Activated naive CD8-positive, alpha-beta T cell (primary cell): Measurements from ENCODE around the gene HMGB2.

Experiments used
- H3K27ac Mint-ChIP-seq: one replicate; pipeline ENCODE4 v1.8.0; 2021; ENCODE audit warnings: mixed read lengths
- H3K27me3 Mint-ChIP-seq: one replicate; pipeline ENCODE4 v1.8.0; 2021; ENCODE audit warnings: mixed read lengths
- H3K36me3 Mint-ChIP-seq: one replicate; pipeline ENCODE4 v1.8.0; 2021; ENCODE audit warnings: mixed read lengths
- H3K4me1 Mint-ChIP-seq: one replicate; pipeline ENCODE4 v1.8.0; 2021; ENCODE audit warnings: low read depth, mixed read lengths
- H3K4me3 Mint-ChIP-seq: one replicate; pipeline ENCODE4 v1.8.0; 2021; ENCODE audit warnings: mild to moderate bottlenecking, mixed read lengths
- H3K9me3 Mint-ChIP-seq: one replicate; pipeline ENCODE4 v1.8.0; 2021; ENCODE audit warnings: low read depth, mixed read lengths

Gene HMGB2

DNA sequence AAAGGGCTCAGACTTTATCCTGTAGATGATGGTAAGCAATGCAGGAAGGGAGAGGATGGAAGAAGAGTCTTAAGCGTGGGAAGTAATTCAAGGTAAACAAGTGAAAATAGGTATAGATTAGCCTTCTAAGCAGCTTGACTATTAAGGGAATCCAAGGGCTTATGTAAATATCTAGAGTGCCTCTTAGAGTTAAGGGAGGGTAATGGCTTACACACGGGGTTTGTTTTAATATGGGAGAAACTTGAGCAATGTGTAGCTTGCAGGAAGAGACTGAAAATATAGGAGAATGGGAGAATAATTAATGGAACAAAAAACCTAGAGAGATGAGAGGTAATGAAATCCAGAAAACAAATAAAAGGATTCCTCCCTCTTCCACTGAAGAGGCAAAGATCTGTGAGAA lies 23.8 kb upstream of the HMGB2 start:
- H3K4me1 Mint-ChIP-seq = no peaks in the 10 kb centered on the region

DNA sequence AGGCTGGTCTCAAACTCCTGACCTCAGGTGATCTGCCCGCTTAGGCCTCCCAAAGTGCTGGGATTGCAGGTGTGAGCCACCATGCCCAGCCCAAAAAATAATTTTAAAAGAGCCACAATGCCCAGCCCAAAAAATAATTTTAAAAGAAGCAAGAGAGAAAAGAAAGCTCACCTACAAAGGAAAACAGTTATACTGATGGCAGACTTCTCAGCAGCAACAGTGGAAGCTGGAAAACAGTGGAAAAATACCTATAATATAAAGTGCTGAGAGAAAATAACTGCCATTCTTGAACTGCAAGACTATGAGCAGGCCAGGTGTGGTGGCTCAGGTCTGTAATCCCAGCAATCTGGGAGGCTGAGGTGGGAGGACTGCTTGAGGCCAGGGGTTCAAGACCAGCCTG lies 13.3 kb upstream of the HMGB2 start:
- Mint-ChIP-seq H3K36me3 (no peaks in the 10 kb centered on the region), H3K4me3 (no peak overlapping the region), H3K27me3 (no peaks in the 10 kb centered on the region), H3K27ac (no peak overlapping the region), H3K9me3 (no peaks in the 10 kb centered on the region), H3K4me1 (no peaks in the 10 kb centered on the region)

More for the DNA sequence above, 23.8 kb upstream of the HMGB2 start:
- no peak overlapping the region for H3K4me3 Mint-ChIP-seq
- H3K27ac Mint-ChIP-seq = no peak overlapping the region
- H3K9me3 Mint-ChIP-seq = no peaks in the 10 kb centered on the region
- H3K36me3 Mint-ChIP-seq = no peaks in the 10 kb centered on the region
- peaks cover 5% of the 10 kb centered on the region for H3K27me3 Mint-ChIP-seq

DNA sequence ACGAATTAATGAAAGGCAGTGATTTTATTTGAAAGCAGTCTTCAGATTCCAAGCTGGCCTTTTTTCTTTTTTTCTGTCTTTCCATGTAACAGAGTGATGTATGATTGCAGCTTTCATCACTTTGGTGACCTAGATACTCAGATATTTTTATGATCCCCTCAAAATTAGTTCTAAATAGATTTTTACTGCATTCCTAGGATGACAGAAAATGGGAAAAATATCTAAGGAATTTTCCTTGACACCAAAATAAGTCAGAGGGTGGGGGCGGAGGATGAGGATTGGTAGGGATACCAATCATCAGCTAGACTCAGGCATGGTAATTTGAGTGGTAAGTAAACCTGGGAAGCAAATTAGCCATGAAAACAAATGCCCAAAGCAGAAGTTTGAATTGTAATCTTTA lies 11.9 kb upstream of the HMGB2 start:
- Mint-ChIP-seq H3K9me3 (no peaks in the 10 kb centered on the region), H3K27me3 (no peaks in the 10 kb centered on the region), H3K36me3 (no peaks in the 10 kb centered on the region), H3K27ac (no peak overlapping the region), H3K4me1 (no peaks in the 10 kb centered on the region), H3K4me3 (no peak overlapping the region)

DNA sequence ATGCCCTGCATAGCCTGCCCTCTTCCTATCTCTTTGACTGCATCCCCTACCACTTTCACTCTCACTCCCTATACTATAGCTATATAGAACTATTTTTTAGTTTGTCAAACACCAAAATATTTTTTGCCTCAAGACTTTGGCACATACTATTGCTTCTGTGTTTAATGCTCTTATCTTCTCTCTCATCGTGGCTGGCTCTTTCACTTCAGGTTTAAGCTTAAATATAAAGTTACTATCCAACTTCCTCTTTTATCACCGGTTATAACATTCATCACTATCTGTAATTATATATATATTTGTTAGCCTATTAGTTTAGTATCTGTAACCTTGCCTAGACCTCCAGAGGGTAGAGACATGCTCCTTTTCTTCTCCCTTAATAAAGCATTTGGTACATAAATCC lies 11.5 kb upstream of the HMGB2 start:
- no peak overlapping the region for H3K27ac Mint-ChIP-seq
- no peaks in the 10 kb centered on the region for H3K9me3 Mint-ChIP-seq
- H3K4me3 Mint-ChIP-seq = no peak overlapping the region
- H3K27me3 Mint-ChIP-seq = no peaks in the 10 kb centered on the region
- H3K4me1 Mint-ChIP-seq = no peaks in the 10 kb centered on the region
- H3K36me3 Mint-ChIP-seq = no peaks in the 10 kb centered on the region

DNA sequence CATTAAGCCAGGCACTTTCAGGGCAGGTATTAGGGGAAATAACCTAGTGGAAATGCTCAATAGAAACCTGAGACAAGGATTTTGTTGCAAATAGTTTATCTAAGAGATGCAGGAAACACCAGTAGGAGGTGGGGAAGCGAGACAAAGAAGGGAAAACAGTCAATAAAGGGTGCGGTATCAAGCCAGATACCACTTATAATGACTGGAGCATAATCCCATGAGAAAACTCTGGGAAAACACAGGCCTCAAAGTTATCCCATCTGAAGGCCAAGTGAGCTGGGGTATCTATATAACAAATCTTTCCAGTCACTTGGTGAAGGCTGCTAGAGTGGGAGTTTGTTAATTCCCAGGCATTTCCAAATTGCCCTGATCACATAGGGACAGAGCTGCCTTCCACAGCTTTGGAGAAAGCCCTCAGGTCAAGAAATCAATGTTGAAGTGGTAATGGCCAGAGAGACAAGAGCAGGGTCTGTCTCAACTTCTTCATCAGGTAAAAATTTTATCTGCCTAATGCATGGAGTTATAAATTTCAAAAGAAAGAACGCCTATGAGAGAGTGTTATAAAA lies 9.8 kb upstream of the HMGB2 start:
- no peaks in the 10 kb centered on the region for H3K36me3 Mint-ChIP-seq
- no peaks in the 10 kb centered on the region for H3K9me3 Mint-ChIP-seq
- H3K4me3 Mint-ChIP-seq = no peak overlapping the region
- no peaks in the 10 kb centered on the region for H3K4me1 Mint-ChIP-seq
- no peaks in the 10 kb centered on the region for H3K27me3 Mint-ChIP-seq
- no peak overlapping the region for H3K27ac Mint-ChIP-seq

DNA sequence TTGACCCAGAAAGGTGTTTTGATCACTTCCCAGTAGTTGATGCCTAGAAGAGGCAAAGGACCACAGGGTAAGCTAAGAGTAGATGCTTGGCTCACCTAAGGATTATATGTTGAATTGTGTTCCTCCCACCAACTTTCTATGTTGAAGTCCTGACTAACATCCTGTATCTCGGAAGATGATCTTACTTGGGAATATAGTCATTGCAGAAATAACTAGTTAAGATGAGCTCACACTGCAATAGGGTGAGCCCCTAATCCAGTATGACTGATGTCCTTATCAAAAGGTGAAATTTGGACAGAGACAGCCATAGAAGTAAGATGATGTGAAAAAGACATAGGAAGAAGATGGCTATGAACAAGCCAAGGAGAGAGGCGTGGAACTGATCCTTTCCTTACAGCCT lies 3.3 kb upstream of the HMGB2 start:
- no peaks in the 10 kb centered on the region for H3K9me3 Mint-ChIP-seq
- H3K27me3 Mint-ChIP-seq = peaks cover 8% of the 10 kb centered on the region
- no peaks in the 10 kb centered on the region for H3K36me3 Mint-ChIP-seq
- peaks cover 13% of the 10 kb centered on the region for H3K4me1 Mint-ChIP-seq
- no peak overlapping the region for H3K4me3 Mint-ChIP-seq
- no peak overlapping the region for H3K27ac Mint-ChIP-seq

DNA sequence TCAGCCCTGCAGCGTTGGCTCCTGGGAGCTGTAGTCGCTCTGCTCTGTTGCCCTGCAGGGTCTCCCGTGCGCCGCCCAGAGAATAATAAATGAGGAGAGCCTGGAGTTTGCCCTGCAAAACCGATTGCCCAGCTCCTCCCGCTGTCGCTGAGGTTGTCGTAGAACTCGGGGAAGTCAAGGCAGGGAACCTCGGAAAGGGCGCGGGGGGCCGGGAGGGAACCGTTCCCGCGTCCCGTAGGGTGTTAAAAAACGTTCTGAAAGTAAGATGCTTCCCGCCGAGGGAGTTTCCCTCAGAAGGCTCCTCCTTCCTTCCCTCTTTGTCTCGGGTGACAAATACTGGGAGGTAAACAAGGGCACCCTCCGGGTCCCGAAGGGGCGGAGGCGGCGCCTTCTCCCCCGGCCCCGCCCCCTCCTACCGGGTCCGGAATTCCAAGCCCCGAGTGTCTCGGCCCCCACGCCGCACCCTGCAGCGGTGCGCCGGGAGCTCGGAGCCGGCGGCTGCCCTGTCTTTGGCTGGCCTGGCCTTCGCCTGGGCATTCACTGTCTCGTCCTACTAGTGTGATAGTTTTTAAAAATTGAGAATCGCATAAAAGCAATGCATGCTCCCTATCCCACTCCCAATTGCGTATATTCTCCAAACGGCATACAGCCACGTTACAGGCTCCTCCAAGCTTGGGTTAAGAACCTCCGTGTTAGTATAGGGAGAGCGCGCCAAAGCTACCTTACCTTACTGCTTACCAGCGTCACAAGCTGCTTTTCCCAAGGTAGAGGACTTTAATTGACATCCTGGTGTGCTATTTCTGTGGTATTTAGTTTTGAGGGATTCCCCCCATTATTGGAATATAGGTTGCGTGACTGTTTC lies 964 bp upstream of the HMGB2 start:
- peaks cover 8% of the 10 kb centered on the region for H3K27me3 Mint-ChIP-seq
- H3K36me3 Mint-ChIP-seq = peaks cover 4% of the 10 kb centered on the region
- no peaks in the 10 kb centered on the region for H3K9me3 Mint-ChIP-seq
- H3K4me1 Mint-ChIP-seq = peaks cover 19% of the 10 kb centered on the region
- H3K4me3 Mint-ChIP-seq = peak overlapping the region; percentile 94
- peak overlapping the region; percentile 98 for H3K27ac Mint-ChIP-seq

DNA sequence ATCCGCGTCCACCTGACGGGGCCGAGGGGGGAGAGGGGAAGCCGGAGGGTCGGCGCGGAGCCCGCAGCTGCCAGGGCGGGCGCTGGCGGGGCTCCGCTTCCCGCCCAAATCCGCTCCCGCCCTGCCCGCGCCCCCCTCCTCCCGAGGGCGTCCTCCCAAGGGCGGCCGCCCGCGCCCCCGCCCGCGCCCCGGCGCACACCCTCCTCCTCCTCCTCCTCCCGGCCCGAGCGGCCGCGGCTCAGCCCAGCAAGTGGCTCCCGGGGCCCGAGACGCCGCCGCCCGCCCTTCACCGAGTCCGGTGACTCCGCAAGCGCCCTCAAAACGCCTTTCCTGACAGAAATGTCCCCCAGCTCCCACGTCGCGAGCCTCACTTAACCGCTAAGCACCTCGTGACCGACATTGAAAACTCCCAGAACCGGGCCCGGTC lies 487 bp downstream of the HMGB2 start:
- Mint-ChIP-seq H3K9me3 (no peaks in the 10 kb centered on the region), H3K4me1 (peaks cover 19% of the 10 kb centered on the region), H3K4me3 (peak overlapping the region; percentile 94), H3K27ac (peak overlapping the region; percentile 98), H3K27me3 (peaks cover 8% of the 10 kb centered on the region), H3K36me3 (peaks cover 4% of the 10 kb centered on the region)

DNA sequence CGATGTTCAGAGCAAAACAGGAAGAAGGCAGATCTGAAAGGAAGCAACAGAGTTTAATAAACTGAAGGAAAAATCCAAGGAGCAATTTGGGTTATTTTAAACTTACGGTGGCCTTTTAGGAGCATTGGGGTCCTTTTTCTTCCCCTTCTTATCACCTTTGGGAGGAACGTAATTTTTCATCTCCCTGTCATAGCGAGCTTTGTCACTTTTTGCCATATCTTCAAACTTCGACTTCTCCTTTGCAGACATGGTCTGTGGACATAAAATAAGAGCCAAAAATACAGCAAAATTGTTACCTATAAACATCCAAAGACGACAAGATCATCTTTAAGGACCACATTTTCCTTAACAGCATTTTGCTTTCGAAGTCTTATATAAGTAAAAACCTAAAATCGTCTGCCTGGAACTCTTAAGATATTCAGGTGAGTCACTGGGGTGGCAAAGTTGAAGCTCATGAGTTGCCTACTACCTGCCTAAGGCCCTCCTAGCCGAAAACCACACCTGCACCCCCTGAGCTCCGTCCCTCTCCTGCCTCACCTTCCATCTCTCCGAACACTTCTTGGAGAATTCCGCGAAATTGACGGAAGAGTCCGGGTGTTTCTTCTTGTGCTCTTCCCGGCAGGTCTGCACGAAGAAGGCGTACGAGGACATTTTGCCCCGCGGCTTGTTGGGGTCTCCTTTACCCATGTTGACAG lies 1.0 kb downstream of the HMGB2 start:
- peaks cover 4% of the 10 kb centered on the region for H3K36me3 Mint-ChIP-seq
- peaks cover 19% of the 10 kb centered on the region for H3K4me1 Mint-ChIP-seq
- peak overlapping the region; percentile 88 for H3K27ac Mint-ChIP-seq
- H3K4me3 Mint-ChIP-seq = peak overlapping the region; percentile 91
- no peaks in the 10 kb centered on the region for H3K9me3 Mint-ChIP-seq
- peaks cover 8% of the 10 kb centered on the region for H3K27me3 Mint-ChIP-seq

DNA sequence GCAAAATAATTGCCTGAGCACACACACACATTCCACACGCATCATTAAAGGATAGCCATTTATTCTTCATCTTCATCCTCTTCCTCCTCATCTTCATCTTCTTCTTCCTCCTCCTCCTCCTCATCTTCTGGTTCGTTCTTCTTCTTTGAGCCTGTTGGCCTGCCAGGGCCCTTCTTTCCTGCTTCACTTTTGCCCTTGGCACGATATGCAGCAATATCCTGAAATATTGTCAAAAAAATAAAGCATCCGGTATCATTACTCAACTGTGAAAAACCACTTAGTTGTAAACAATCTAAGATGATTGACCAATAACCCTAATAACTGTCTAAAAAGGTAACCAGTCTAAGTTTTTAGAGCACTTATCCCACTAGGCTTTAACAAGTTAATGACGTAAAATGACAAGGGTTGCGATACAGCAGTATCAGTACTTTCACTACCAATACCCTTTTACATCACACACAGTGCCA lies 2.1 kb downstream of the HMGB2 start:
- H3K27me3 Mint-ChIP-seq = peaks cover 5% of the 10 kb centered on the region
- peak overlapping the region; percentile 91 for H3K4me3 Mint-ChIP-seq
- peaks cover 19% of the 10 kb centered on the region for H3K4me1 Mint-ChIP-seq
- H3K36me3 Mint-ChIP-seq = peaks cover 4% of the 10 kb centered on the region
- peak overlapping the region; percentile 83 for H3K27ac Mint-ChIP-seq
- no peaks in the 10 kb centered on the region for H3K9me3 Mint-ChIP-seq

DNA sequence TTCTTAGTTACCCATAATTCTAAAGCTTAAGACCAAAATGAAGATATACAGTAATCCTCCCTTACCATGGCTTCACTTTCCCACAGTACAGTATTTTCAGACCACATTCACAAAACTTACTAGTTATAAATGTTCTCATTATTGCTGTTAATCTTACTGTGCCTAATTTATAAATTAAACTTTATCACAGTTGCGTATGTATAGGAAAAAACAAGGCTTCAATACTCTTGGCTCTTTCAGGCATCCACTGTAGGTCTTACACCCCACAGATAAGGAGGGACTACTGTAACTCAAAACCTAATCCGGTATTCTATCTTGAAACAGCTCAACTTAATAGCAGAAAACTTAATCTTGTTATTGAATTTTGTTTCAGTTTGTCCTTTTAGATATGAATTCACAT lies 3.6 kb downstream of the HMGB2 start:
- no peaks in the 10 kb centered on the region for H3K9me3 Mint-ChIP-seq
- H3K36me3 Mint-ChIP-seq = peaks cover 4% of the 10 kb centered on the region
- H3K27ac Mint-ChIP-seq = no peak overlapping the region
- H3K27me3 Mint-ChIP-seq = no peaks in the 10 kb centered on the region
- peaks cover 19% of the 10 kb centered on the region for H3K4me1 Mint-ChIP-seq
- no peak overlapping the region for H3K4me3 Mint-ChIP-seq

DNA sequence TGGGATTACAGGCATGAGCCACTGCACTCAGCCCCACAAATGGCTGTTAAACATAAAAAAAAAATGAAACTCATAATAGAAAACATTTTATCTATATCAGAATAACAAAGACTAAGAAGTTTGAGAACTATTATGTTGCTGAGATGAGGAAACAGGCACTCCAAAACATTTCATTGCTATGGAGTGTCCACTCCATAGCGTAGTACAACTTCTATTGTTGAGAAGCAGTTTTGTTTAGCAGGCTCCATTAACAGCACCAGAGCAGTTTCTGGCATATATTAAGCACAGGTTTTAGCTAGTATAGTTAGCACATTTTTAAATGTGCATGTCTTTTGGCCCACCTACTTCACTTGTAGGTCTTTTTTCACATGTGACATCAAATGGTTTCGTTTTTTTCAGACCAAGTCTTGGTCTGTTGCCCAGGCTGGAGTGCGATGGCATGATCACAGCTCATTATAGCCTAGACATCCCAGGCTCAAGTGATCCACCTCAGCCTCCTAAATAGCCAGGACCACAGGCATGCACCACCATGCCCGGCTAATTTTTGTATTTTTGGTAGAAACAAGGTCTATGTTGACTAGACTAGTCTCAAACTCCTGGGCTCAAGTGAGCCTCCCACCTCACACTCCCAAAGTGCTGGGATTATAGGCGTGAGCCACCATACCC lies 5.8 kb downstream of the HMGB2 start:
- no peaks in the 10 kb centered on the region for H3K27me3 Mint-ChIP-seq
- no peaks in the 10 kb centered on the region for H3K9me3 Mint-ChIP-seq
- H3K4me3 Mint-ChIP-seq = no peak overlapping the region
- H3K4me1 Mint-ChIP-seq = peaks cover 15% of the 10 kb centered on the region
- H3K27ac Mint-ChIP-seq = no peak overlapping the region
- H3K36me3 Mint-ChIP-seq = peaks cover 4% of the 10 kb centered on the region

DNA sequence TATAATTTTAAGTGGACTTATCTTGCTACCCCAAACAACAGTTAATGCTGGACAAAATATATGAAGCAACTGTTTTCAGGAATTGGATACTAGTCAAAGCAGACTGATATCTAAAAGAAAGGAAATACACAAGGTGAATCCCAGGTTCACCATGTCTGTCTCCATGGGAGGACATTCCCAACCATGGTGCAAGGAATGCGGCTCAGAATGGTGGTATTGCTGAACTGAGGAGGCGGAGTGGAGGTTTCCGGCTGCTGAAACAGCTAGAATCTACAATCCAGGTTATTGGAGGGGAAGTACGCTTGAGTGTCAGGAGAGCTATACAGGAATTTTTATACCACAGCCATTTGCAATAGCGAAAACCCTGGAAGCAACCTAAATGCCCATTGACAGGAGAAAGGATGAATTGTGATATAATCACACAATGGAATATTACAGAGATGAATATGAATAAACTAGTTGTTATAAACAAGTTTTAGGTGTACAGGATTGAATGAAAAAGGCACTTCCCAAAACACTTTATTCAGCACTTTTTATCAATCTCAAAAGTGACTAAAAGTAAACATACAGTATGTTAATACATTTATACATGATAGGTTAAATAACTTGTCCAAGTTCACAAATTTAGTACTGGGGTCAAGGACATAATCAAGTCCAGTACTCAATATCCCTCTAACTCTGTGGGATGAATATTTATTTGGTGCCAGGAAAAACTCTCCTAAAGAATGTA lies 9.0 kb downstream of the HMGB2 start:
- no peaks in the 10 kb centered on the region for H3K36me3 Mint-ChIP-seq
- no peaks in the 10 kb centered on the region for H3K9me3 Mint-ChIP-seq
- no peak overlapping the region for H3K4me3 Mint-ChIP-seq

DNA sequence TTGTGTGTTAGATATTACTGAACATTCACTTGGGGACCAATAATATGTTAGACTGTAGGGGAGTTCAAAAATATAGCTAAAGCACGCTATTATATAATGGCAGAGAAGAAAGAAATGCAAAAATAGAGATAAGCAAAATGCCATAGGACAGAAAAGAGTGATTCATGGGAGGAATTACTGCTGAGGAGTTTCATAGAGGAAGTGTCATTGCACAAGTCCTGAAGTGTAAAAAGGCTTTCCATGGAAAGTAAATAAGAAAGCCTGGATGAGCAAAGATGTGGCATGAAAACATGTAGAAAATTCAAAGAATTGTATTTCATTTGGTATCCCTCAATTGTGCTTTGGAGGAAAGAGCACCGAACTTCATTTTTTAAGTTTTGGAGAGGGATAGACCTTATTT lies 14.5 kb downstream of the HMGB2 start:
- Mint-ChIP-seq H3K4me1 (peaks cover 3% of the 10 kb centered on the region), H3K27me3 (no peaks in the 10 kb centered on the region), H3K4me3 (no peak overlapping the region), H3K36me3 (no peaks in the 10 kb centered on the region), H3K27ac (no peak overlapping the region), H3K9me3 (no peaks in the 10 kb centered on the region)

More for the DNA sequence above, 9.0 kb downstream of the HMGB2 start:
- H3K27ac Mint-ChIP-seq = no peak overlapping the region
- H3K4me1 Mint-ChIP-seq = no peaks in the 10 kb centered on the region
- H3K27me3 Mint-ChIP-seq = no peaks in the 10 kb centered on the region
